IPS-18a (cell line): ENCODE measurements around the gene TIGD4.

Experiments
- H3K27ac ChIP-seq: one replicate; pipeline ENCODE4 v1.5.1; 2013; ENCODE audit warnings: low read length
- H3K27me3 ChIP-seq: one replicate; pipeline ENCODE4 v1.6.1; 2013; ENCODE audit warnings: mild to moderate bottlenecking, low read length; ENCODE audit not compliant: control insufficient read depth, insufficient read depth
- H3K36me3 ChIP-seq: one replicate; pipeline ENCODE4 v1.6.1; 2013; ENCODE audit warnings: low read depth, low read length; ENCODE audit not compliant: control insufficient read depth
- H3K4me1 ChIP-seq: one replicate; pipeline ENCODE4 v1.6.1; 2013; ENCODE audit warnings: low read depth, low read length; ENCODE audit not compliant: control insufficient read depth
- H3K4me3 ChIP-seq: one replicate; pipeline ENCODE4 v1.5.1; 2013; ENCODE audit warnings: low read length
- H3K9ac ChIP-seq: one replicate; pipeline ENCODE4 v1.6.1; 2013; ENCODE audit warnings: mild to moderate bottlenecking, low read length, moderate library complexity
- H3K9me3 ChIP-seq: one replicate; pipeline ENCODE4 v1.6.1; 2013; ENCODE audit warnings: low read depth, low read length; ENCODE audit not compliant: control insufficient read depth

Gene TIGD4

GRCh38 chr4:152735906-152736305, 43.6 kb downstream of the TIGD4 start:
- Histone ChIP-seq H3K4me1 (peaks cover 8% of the 10 kb centered on the region), H3K36me3 (no peaks in the 10 kb centered on the region), H3K27ac (no peak overlapping the region), H3K27me3 (no peaks in the 10 kb centered on the region), H3K4me3 (no peak overlapping the region), H3K9me3 (no peaks in the 10 kb centered on the region), H3K9ac (no peak overlapping the region)

GRCh38 chr4:152735396-152735859, 44.1 kb downstream of the TIGD4 start:
- Histone ChIP-seq H3K4me1 (peaks cover 8% of the 10 kb centered on the region), H3K9ac (no peak overlapping the region), H3K27me3 (no peaks in the 10 kb centered on the region), H3K36me3 (no peaks in the 10 kb centered on the region), H3K4me3 (no peak overlapping the region), H3K27ac (no peak overlapping the region), H3K9me3 (no peaks in the 10 kb centered on the region)

DNA sequence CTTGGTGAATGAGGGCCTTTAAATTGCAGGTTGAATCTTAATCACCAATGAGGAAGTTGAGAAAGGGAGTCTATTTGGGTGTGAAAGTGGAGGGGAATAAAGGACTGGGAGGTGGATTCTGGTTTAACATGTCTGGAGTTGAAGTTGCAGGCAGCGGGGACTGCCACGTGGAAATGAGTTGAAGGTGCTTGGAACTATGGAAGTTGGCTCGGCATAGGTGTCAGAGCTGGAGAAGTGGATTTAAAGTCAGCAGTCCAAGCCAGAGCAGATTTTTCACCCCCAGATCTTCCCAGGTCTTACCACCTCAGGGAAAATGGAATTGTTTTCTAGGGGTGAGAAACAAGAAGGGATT, 44.9 kb downstream of the TIGD4 start:
- no peak overlapping the region for H3K4me3 ChIP-seq
- H3K27me3 ChIP-seq: no peaks in the 10 kb centered on the region
- H3K9me3 ChIP-seq: no peaks in the 10 kb centered on the region
- H3K36me3 ChIP-seq: no peaks in the 10 kb centered on the region
- peaks cover 8% of the 10 kb centered on the region for H3K4me1 ChIP-seq
- no peak overlapping the region for H3K9ac ChIP-seq
- no peak overlapping the region for H3K27ac ChIP-seq

DNA sequence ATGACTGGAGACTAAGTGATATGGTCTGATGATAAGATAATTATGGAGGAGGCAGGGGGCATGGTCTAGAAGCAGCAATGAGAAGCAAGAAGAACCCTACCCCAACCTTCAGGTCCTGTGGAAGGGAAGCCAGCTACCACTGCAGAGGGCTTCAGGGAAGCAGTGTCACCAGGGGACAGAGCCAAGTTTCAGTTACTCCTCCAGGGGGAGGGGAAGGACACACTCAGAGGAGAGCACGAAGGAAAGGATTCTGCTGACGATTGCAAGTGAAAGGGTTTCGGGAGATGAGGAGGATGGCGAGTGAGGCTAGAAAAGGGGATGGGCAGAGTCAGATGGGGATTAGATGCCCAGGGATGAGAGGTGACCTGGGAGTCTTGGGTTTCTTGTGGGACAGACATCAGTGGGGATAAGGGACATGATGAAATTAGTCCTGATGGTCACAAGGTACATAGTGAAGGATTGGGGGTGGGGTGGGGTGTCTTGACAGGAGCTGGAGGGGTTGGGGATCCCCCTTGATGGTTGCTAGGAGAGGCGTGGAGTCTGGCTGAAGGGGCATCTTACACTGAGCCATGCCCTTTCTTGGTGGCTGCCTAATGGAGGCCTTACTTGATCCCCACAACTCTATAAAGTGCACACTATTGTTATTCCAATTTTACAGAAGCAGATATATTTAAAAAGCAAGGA, 45.4 kb downstream of the TIGD4 start:
- H3K9ac ChIP-seq: no peak overlapping the region
- H3K36me3 ChIP-seq: no peaks in the 10 kb centered on the region
- no peaks in the 10 kb centered on the region for H3K27me3 ChIP-seq
- H3K4me1 ChIP-seq: peaks cover 8% of the 10 kb centered on the region
- H3K9me3 ChIP-seq: no peaks in the 10 kb centered on the region
- no peak overlapping the region for H3K27ac ChIP-seq
- no peak overlapping the region for H3K4me3 ChIP-seq

- H3K9me3 ChIP-seq: no peaks in the 10 kb centered on the region
- no peak overlapping the region for H3K9ac ChIP-seq
- H3K27ac ChIP-seq: no peak overlapping the region
- H3K4me1 ChIP-seq: peaks cover 8% of the 10 kb centered on the region
- no peaks in the 10 kb centered on the region for H3K27me3 ChIP-seq
- H3K36me3 ChIP-seq: no peaks in the 10 kb centered on the region
- no peak overlapping the region for H3K4me3 ChIP-seq
These were observed 47.5 kb downstream of the TIGD4 start for GRCh38 chr4:152731997-152732396.

- H3K4me3 ChIP-seq: no peak overlapping the region
- H3K27ac ChIP-seq: no peak overlapping the region
- no peaks in the 10 kb centered on the region for H3K27me3 ChIP-seq
These were observed 50.1 kb downstream of the TIGD4 start for GRCh38 chr4:152729466-152729865.

DNA sequence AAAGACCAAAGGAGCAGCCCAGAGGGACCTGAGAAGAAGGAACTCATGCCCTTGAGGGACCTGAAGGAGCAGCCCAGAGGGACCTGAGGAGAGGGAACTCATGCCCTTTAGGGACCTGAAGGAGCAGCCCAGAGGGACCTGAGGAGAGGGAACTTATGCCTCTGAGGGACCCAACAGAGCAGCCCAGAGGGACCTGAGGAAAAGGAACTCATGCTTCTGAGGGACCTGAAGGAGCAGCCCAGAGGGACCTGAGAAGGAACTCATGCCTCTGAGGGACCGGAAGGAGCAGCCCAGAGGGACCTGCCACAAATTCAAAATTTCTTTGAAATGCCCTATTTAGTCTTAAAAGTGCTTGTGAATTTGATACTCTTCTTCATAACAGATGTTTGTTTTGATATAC, 51.2 kb downstream of the TIGD4 start:
- Histone ChIP-seq H3K9ac (no peak overlapping the region), H3K27me3 (no peaks in the 10 kb centered on the region), H3K4me1 (no peaks in the 10 kb centered on the region), H3K27ac (no peak overlapping the region), H3K9me3 (no peaks in the 10 kb centered on the region), H3K36me3 (no peaks in the 10 kb centered on the region), H3K4me3 (no peak overlapping the region)

More at GRCh38 chr4:152729466-152729865, 50.1 kb downstream of the TIGD4 start:
- Histone ChIP-seq H3K9me3 (no peaks in the 10 kb centered on the region), H3K4me1 (peaks cover 6% of the 10 kb centered on the region), H3K9ac (no peak overlapping the region), H3K36me3 (no peaks in the 10 kb centered on the region)

DNA sequence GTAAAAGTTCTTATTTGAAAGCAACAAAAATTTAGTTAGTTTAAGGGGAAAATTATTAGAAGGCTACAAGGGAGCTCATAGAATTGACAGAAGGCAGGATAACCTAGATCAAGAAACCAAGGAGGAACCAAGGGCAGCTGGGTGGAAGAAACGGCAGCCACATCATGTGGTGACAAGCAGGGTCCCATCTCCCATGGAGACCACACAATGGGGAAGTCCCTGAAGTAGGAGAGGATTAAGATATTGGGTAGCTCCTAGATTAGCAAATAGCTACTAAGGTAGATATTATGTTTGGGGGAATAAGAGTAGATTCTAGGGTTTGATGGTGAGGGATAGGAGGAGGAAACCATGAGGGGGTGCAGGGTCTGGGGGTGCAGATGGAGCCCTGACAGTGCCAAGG, 51.7 kb downstream of the TIGD4 start:
- Histone ChIP-seq H3K4me3 (no peak overlapping the region), H3K9me3 (no peaks in the 10 kb centered on the region), H3K36me3 (no peaks in the 10 kb centered on the region), H3K27ac (no peak overlapping the region), H3K4me1 (no peaks in the 10 kb centered on the region), H3K27me3 (no peaks in the 10 kb centered on the region), H3K9ac (no peak overlapping the region)

DNA sequence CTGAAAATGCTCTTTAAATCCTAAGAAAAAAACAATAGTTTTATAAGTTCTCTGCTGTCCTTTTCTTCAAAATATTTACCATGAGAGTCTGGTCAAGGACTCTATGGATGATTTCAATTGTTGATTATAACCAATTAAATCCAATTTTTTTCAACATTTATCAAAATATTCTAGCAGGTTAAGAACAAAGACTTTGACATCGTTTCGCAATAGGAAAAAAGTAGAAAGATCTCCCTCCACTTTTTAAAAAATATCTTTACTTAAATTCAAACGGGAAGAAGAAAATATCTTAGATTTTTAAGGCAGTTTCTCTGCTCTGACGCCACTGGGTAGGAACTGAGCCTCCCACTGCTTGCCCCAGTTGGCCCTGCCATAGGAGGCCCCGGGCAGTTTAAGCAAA, 55.0 kb downstream of the TIGD4 start:
- no peaks in the 10 kb centered on the region for H3K9me3 ChIP-seq
- H3K27me3 ChIP-seq: no peaks in the 10 kb centered on the region
- no peak overlapping the region for H3K9ac ChIP-seq
- no peak overlapping the region for H3K27ac ChIP-seq
- H3K4me1 ChIP-seq: peaks cover 8% of the 10 kb centered on the region
- H3K36me3 ChIP-seq: no peaks in the 10 kb centered on the region
- no peak overlapping the region for H3K4me3 ChIP-seq

DNA sequence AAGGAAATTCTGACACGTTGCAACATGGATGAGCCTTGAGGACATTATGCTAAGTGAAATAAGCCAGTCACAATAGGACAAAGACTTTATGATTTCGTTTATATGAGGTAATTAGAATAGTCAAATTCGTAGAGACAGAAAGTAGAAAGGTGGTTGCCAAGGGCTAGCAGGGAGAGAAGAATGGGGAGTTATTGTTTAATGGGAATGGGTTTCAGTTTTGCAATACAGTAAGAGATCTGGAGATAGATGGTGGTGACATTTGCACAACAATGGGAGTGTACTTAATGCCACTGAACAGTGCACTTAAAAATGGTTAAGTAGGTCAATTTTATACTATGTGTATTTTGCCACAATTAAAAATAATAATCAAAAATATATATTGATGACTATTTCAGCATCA, 56.3 kb downstream of the TIGD4 start:
- Histone ChIP-seq H3K9me3 (no peaks in the 10 kb centered on the region), H3K27ac (no peak overlapping the region)

DNA sequence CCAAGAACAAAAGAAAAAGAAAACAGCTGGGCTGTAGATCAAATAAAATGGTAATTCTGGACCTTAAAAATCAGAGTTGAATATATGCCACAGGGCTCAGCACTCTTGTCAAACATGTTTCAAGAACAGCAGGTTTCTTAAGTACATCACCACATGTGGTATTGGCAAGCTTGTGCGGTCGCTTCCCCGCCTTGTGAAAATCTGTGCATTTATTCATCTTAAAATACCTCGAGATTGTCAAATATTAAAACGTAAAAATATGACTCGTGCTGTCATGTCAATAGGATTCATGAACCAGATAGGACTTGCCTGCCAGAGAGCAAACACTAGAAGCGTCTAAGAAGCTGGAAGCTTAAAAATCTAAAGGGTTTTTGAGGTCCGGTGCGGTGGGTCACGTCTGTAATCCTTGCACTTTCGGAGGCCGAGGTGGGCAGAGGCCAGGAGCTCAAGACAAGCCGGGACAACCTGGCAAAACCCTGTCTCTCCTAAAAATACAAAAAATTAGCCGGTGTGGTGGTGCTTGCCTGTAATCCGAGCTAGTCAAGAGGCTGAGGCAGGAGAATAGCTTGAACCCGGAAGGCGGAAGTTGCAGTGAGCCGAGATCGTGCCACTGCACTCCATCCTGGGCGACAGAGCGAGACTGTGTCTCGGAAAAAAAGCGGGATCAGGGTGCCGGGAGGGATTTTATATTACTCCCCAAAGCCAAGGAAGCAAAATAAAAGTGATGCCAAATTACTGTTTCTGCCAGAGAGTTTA, 59.6 kb downstream of the TIGD4 start:
- no peak overlapping the region for H3K27ac ChIP-seq
- H3K4me3 ChIP-seq: no peak overlapping the region
- peaks cover 4% of the 10 kb centered on the region for H3K9me3 ChIP-seq
- H3K36me3 ChIP-seq: no peaks in the 10 kb centered on the region
- H3K27me3 ChIP-seq: no peaks in the 10 kb centered on the region
- peaks cover 14% of the 10 kb centered on the region for H3K4me1 ChIP-seq
- no peak overlapping the region for H3K9ac ChIP-seq

More for the DNA sequence above, 56.3 kb downstream of the TIGD4 start:
- Histone ChIP-seq H3K4me3 (no peak overlapping the region), H3K9ac (no peak overlapping the region), H3K27me3 (no peaks in the 10 kb centered on the region), H3K4me1 (peaks cover 12% of the 10 kb centered on the region), H3K36me3 (no peaks in the 10 kb centered on the region)
